ENCODE measurements around the gene LAMA2.
A peak's percentile ranks its signal among the peaks of the same experiment; 100 is the strongest.

The LAMA2 gene

GRCh38 chr6:129236001-129236517 is 353.1 kb downstream of the LAMA2 start:
- Histone ChIP-seq H2AFZ (ENCODE audit: low read depth, low read length) (no peak overlapping the region), H3K79me2 (ENCODE audit: low read length) (no peaks in the 10 kb centered on the region), H3K27ac (ENCODE audit: low read length) (no peak overlapping the region), H3K27me3 (ENCODE audit: low read depth, low read length) (no peaks in the 10 kb centered on the region), H3K4me3 (ENCODE audit: low read length) (0 out of 2 replicates have a peak overlapping the region, but pooled peaks have one; percentile 16), H4K20me1 (ENCODE audit: insufficient read depth, low read length) (no peaks in the 10 kb centered on the region), H3K36me3 (replicated peaks; ENCODE audit: low read depth, low read length) (no peaks in the 10 kb centered on the region), H3K4me2 (ENCODE audit: low read length) (peak overlapping the region; percentile 33), H3K4me1 (ENCODE audit: low read length) (peaks cover 33% of the 10 kb centered on the region), H3K9ac (ENCODE audit: low read length) (no peak overlapping the region), H3K9me3 (ENCODE audit: insufficient read depth, low read length) (no peaks in the 10 kb centered on the region)
- TF ChIP-seq CTCF (IDR thresholded peaks at IDR 0.05; ENCODE audit: low read depth, low read length): no peak
- TF ChIP-seq EZH2phosphoT487 (IDR thresholded peaks at IDR 0.05; ENCODE audit: low read depth): no peak

GRCh38 chr6:129238991-129239390 is 356.1 kb downstream of the LAMA2 start:
- Histone ChIP-seq H3K27ac (ENCODE audit: low read length) (no peak overlapping the region), H3K36me3 (replicated peaks; ENCODE audit: low read depth, low read length) (no peaks in the 10 kb centered on the region), H3K4me1 (ENCODE audit: low read length) (peaks cover 25% of the 10 kb centered on the region), H3K9me3 (ENCODE audit: insufficient read depth, low read length) (no peaks in the 10 kb centered on the region), H3K27me3 (ENCODE audit: low read depth, low read length) (no peaks in the 10 kb centered on the region), H3K4me3 (ENCODE audit: low read length) (no peak overlapping the region), H4K20me1 (ENCODE audit: insufficient read depth, low read length) (no peaks in the 10 kb centered on the region), H3K9ac (ENCODE audit: low read length) (no peak overlapping the region), H2AFZ (ENCODE audit: low read depth, low read length) (no peak overlapping the region), H3K79me2 (ENCODE audit: low read length) (no peaks in the 10 kb centered on the region), H3K4me2 (ENCODE audit: low read length) (no peak overlapping the region)
- TF ChIP-seq EZH2phosphoT487 (IDR thresholded peaks at IDR 0.05; ENCODE audit: low read depth) (no peak), CTCF (IDR thresholded peaks at IDR 0.05; ENCODE audit: low read depth, low read length) (no peak)

GRCh38 chr6:129239825-129240491 is 357.0 kb downstream of the LAMA2 start:
- TF ChIP-seq CTCF (IDR thresholded peaks at IDR 0.05; ENCODE audit: low read depth, low read length) (no peak), EZH2phosphoT487 (IDR thresholded peaks at IDR 0.05; ENCODE audit: low read depth) (no peak)
- no peaks in the 10 kb centered on the region for H3K27me3 ChIP-seq (ENCODE audit: low read depth, low read length)
- no peak overlapping the region for H3K4me2 ChIP-seq (ENCODE audit: low read length)
- H4K20me1 ChIP-seq (ENCODE audit: insufficient read depth, low read length): no peaks in the 10 kb centered on the region
- H3K27ac ChIP-seq (ENCODE audit: low read length): no peak overlapping the region
- H2AFZ ChIP-seq (ENCODE audit: low read depth, low read length): no peak overlapping the region
- no peak overlapping the region for H3K4me3 ChIP-seq (ENCODE audit: low read length)
- no peaks in the 10 kb centered on the region for H3K79me2 ChIP-seq (ENCODE audit: low read length)
- no peaks in the 10 kb centered on the region for H3K9me3 ChIP-seq (ENCODE audit: insufficient read depth, low read length)
- H3K4me1 ChIP-seq (ENCODE audit: low read length): peaks cover 16% of the 10 kb centered on the region
- no peaks in the 10 kb centered on the region for H3K36me3 ChIP-seq (replicated peaks; ENCODE audit: low read depth, low read length)
- no peak overlapping the region for H3K9ac ChIP-seq (ENCODE audit: low read length)

- H3K4me3 ChIP-seq (ENCODE audit: low read length): no peak overlapping the region
- no peaks in the 10 kb centered on the region for H3K9me3 ChIP-seq (ENCODE audit: insufficient read depth, low read length)
- no peaks in the 10 kb centered on the region for H3K27me3 ChIP-seq (ENCODE audit: low read depth, low read length)
- no peaks in the 10 kb centered on the region for H4K20me1 ChIP-seq (ENCODE audit: insufficient read depth, low read length)
- H3K4me2 ChIP-seq (ENCODE audit: low read length): no peak overlapping the region
- H3K27ac ChIP-seq (ENCODE audit: low read length): no peak overlapping the region
- H3K9ac ChIP-seq (ENCODE audit: low read length): no peak overlapping the region
- H3K36me3 ChIP-seq (replicated peaks; ENCODE audit: low read depth, low read length): no peaks in the 10 kb centered on the region
- H3K79me2 ChIP-seq (ENCODE audit: low read length): no peaks in the 10 kb centered on the region
- no peak overlapping the region for H2AFZ ChIP-seq (ENCODE audit: low read depth, low read length)
- H3K4me1 ChIP-seq (ENCODE audit: low read length): peaks cover 10% of the 10 kb centered on the region
- TF ChIP-seq CTCF (IDR thresholded peaks at IDR 0.05; ENCODE audit: low read depth, low read length) (no peak), EZH2phosphoT487 (IDR thresholded peaks at IDR 0.05; ENCODE audit: low read depth) (no peak)
These were observed 357.5 kb downstream of the LAMA2 start for GRCh38 chr6:129240492-129240853.
